Measurements from ENCODE around the gene GPR171.
"Not testable (repeated sequence)": the region's sequence is repeated elsewhere in the genome, so short reads cannot be mapped to it uniquely, and the experiment has no call there.

- not testable (repeated sequence) for TF ChIP-seq SP1 (CRISPR knock-in tag; conservative IDR thresholded peaks at IDR 0.05); CTCF (IDR thresholded peaks at IDR 0.05); NFYB (CRISPR knock-in tag; conservative IDR thresholded peaks at IDR 0.05; ENCODE audit: low read depth); TEAD1 (CRISPR knock-in tag; IDR thresholded peaks at IDR 0.05); ETV6 (CRISPR knock-in tag; IDR thresholded peaks at IDR 0.05); CREM (CRISPR knock-in tag; IDR thresholded peaks at IDR 0.05); JUN (CRISPR knock-in tag; IDR thresholded peaks at IDR 0.05); ATF1 (CRISPR knock-in tag; IDR thresholded peaks at IDR 0.05); TEAD4 (CRISPR knock-in tag; IDR thresholded peaks at IDR 0.05)
- TF ChIP-seq, protein P1, sequence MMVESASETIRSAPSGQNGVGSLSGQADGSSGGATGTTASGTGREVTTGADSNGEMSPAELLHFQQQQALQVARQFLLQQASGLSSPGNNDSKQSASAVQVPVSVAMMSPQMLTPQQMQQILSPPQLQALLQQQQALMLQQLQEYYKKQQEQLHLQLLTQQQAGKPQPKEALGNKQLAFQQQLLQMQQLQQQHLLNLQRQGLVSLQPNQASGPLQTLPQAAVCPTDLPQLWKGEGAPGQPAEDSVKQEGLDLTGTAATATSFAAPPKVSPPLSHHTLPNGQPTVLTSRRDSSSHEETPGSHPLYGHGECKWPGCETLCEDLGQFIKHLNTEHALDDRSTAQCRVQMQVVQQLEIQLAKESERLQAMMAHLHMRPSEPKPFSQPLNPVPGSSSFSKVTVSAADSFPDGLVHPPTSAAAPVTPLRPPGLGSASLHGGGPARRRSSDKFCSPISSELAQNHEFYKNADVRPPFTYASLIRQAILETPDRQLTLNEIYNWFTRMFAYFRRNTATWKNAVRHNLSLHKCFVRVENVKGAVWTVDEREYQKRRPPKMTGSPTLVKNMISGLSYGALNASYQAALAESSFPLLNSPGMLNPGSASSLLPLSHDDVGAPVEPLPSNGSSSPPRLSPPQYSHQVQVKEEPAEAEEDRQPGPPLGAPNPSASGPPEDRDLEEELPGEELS (CRISPR knock-in tag; IDR thresholded peaks at IDR 0.05): not testable (repeated sequence)
- TF ChIP-seq, protein P2, sequence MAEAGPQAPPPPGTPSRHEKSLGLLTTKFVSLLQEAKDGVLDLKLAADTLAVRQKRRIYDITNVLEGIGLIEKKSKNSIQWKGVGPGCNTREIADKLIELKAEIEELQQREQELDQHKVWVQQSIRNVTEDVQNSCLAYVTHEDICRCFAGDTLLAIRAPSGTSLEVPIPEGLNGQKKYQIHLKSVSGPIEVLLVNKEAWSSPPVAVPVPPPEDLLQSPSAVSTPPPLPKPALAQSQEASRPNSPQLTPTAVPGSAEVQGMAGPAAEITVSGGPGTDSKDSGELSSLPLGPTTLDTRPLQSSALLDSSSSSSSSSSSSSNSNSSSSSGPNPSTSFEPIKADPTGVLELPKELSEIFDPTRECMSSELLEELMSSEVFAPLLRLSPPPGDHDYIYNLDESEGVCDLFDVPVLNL (CRISPR knock-in tag; IDR thresholded peaks at IDR 0.05; ENCODE audit: borderline replicate concordance, low read depth): not testable (repeated sequence)
- TF ChIP-seq, protein P3, sequence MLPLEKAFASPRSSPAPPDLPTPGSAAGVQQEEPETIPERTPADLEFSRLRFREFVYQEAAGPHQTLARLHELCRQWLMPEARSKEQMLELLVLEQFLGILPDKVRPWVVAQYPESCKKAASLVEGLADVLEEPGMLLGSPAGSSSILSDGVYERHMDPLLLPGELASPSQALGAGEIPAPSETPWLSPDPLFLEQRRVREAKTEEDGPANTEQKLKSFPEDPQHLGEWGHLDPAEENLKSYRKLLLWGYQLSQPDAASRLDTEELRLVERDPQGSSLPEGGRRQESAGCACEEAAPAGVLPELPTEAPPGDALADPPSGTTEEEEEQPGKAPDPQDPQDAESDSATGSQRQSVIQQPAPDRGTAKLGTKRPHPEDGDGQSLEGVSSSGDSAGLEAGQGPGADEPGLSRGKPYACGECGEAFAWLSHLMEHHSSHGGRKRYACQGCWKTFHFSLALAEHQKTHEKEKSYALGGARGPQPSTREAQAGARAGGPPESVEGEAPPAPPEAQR (CRISPR knock-in tag; IDR thresholded peaks at IDR 0.05): not testable (repeated sequence)
These were observed 39.0 kb upstream of the GPR171 start for GRCh38 chr3:151242006-151242405.
